WI38 (cell line): ENCODE data around the gene USP10.

Experiments used
- H3K4me3 ChIP-seq: 2 replicates; pipeline ENCODE4 v1.5.1; 2011; ENCODE audit warnings: low read depth, mild to moderate bottlenecking, control low read depth, low read length
- TF ChIP-seq, protein P1 (sequence below): IDR thresholded peaks from 2 replicates; pipeline ENCODE4 v1.5.1; 2012; ENCODE audit warnings: low read depth, mild to moderate bottlenecking, control low read depth, low read length

The USP10 gene

DNA sequence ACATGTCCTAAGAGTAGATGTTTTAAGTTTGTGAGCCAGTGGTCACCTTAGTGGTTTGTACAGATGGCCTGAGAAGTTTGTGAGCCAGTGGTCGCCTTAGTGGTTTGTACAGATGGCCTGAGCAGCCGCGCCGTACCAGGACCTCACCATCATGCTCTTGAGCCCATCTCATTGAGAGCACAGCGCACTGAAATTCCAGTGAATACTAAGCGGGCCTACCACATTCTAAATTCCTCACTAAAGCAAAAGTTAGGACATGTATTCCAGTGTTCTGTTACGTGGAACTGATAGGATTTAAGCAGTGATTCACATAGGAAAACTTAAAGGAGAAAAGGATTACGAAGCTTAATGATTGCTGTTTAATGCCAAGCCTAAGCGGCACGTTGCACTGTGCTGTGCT lies 3.9 kb downstream of the USP10 start:
- TF ChIP-seq, protein P1, sequence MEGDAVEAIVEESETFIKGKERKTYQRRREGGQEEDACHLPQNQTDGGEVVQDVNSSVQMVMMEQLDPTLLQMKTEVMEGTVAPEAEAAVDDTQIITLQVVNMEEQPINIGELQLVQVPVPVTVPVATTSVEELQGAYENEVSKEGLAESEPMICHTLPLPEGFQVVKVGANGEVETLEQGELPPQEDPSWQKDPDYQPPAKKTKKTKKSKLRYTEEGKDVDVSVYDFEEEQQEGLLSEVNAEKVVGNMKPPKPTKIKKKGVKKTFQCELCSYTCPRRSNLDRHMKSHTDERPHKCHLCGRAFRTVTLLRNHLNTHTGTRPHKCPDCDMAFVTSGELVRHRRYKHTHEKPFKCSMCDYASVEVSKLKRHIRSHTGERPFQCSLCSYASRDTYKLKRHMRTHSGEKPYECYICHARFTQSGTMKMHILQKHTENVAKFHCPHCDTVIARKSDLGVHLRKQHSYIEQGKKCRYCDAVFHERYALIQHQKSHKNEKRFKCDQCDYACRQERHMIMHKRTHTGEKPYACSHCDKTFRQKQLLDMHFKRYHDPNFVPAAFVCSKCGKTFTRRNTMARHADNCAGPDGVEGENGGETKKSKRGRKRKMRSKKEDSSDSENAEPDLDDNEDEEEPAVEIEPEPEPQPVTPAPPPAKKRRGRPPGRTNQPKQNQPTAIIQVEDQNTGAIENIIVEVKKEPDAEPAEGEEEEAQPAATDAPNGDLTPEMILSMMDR = no peak
- H3K4me3 ChIP-seq = no peak overlapping the region

DNA sequence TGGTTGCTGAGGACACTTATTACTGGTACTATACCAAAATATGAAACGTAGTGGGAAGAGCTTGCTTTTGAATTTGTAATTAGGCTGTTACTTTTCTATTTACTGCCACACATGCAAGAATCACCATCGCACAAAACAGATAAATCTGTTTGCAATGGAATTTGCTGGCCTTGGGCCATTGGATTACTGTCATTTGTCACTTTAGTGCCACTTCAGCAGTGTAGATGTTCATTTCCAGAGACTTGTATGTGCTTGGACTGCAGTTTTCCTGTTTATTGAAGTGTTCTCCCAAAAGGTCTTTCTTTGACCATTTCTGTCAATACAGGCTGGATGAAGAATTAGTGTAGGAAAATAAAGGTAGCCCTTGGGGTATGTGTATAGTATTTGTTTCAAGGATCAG lies 4.5 kb downstream of the USP10 start:
- H3K4me3 ChIP-seq = no peak overlapping the region
- TF ChIP-seq, protein P1 = no peak

DNA sequence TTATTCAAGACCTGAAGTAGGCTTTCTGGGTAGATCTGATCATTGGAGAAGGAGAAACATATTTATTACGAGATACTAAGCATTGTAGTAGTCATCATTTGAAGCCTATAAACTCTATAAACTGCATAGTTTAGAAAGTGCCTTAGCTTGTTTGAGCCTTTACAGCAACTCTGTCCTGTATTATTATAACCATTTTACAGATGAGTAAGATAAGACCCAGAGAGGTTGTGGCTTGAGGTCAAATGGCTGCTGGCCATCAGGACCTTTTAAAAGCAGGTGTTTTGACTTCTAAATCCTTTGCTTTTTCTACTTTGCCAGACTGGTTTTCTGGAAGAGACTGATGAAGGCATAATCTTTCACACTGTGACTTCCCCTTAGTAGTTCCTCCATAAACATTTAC lies 7.1 kb downstream of the USP10 start:
- TF ChIP-seq, protein P1 = no peak
- no peak overlapping the region for H3K4me3 ChIP-seq

DNA sequence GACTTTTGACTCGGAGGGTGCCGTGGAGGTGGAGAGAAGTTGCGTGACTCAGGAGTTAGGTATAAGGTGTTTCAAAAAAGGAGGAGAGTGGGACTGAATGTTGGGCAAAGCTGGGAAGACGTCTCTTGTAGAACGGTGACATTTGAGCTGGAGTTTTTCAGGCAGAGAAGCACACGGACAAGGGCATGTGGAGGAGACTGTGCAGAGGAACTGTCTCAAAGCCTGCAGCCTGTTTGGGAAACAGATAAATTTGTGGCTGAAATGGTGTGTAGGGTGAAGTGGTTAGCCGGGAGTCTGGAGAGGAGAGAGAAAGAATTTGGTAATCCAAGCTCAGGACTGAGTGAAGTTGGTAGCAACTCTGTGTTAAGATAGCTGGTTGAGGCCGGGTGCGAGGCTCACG lies 9.8 kb downstream of the USP10 start:
- TF ChIP-seq, protein P1 = no peak
- no peak overlapping the region for H3K4me3 ChIP-seq

DNA sequence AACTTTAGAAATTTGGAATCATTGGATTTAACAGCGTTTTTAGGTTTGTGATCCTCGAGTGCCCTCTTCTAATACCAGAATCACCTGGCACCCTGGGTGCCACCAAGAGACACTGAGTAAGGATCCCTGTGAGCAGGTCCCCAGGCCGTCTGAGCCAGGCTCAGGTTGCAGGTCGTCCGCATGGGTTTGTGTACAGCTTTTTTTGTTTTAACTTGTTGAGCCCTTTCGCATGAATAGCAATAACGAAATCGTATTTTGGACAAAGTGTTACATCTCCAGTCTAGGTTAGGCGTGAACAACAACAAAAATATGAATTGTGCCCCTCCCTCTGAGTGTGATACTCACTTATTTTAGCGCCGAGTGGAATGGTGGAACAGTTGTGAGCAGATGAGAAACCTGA lies 10.9 kb downstream of the USP10 start:
- no peak overlapping the region for H3K4me3 ChIP-seq
- TF ChIP-seq, protein P1 = no peak

DNA sequence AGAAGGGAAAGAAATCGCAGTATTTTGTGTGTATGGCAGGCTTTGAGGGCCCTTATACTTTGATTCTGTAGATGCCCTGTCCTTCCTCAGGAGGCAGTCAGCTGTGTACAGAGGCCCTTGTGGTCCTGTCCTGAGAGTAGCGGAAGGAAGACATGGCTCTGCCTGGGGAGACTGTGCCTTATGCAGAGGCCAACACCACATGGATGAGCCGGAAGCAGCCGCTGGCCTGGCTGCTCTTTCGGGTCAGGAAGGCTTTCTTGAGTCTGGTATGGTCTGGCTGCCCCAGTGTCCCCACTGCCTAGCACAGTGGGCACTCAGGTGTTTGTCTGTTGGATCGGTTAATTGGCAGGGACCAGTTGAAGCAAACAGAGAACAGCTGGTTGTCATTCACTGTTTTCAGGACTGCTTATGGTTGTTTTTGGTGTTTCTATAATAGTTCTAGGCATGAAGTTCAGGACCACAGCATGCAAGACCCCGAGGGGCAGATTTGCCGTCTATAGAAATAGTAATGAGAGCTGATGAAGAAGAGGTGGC lies 12.4 kb downstream of the USP10 start:
- no peak overlapping the region for H3K4me3 ChIP-seq
- TF ChIP-seq, protein P1 = no peak

DNA sequence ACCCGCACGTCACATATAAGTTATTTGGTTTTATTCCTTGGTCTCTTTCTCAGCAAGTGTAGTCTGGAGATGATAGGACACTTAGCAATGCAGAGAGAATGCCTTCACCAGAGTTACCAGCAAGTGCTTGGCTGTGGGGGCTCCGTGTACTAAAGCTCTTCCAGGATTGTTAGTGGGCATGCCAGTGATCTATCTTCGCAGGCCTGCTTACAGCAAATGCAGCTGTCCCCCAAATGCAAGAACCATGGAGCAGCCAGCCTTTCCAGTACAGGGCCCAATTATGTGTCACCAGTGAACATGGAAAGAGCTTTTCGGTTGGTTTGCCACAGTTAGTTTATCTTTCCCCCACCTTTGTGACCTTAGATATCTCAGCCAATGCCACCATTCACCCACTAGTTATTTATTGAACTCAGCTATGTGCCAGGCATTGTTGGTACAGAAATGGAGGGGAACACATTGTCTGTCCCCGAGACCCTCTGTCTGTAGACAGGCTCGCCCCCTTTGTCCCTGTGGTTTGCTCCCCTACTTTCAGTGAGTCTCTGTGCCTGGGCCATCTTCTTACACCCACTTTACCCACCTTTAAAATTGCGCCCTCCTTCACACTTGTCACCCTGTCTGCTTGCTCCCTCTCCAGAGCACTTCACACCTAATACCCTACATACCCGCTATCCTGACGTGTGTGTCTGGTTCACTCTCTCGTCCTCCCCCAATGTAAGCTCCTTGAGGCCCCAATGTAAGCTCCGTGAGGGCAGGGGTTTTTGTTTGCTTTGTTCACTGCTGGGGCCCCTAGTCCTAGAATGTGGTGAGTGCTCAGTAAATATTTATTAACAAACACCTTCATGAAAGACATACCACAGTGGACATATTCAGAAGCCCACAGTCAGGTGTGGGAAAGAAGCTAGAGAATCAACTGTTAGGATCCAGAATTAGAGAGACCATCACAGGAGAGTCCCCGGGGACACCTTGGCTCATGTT lies 13.3 kb downstream of the USP10 start:
- TF ChIP-seq, protein P1 = no peak
- no peak overlapping the region for H3K4me3 ChIP-seq
